RWPE1 (cell line): ENCODE data around the gene EYA2.
"Not testable (repeated sequence)": the region's sequence is repeated elsewhere in the genome, so short reads cannot be mapped to it uniquely, and the experiment has no call there.

ENCODE experiments used
- CTCF ChIA-PET: fragments of 350-600 bp; sonication (Branson Sonifier 250); formaldehyde crosslinking; extraction: SDS; loops from one replicate; lab custom pipeline; 2021; lab: Yijun Ruan, JAX
- POLR2A ChIA-PET: fragments of 400-600 bp; formaldehyde crosslinking; extraction: SDS; loops from one replicate; lab custom pipeline; 2020; ENCODE audit warnings: antibody characterized with exemption; ENCODE audit not compliant: low non-redundant PET; lab: Yijun Ruan, JAX
- DNase-seq: peaks from one replicate; pipeline ENCODE4 v3.0.0; 2012; ENCODE audit warnings: low spot score
- H3K27ac ChIP-seq: fragments of 450-650 bp; 2 replicates; pipeline ENCODE4 v1.5.1; 2017
- TF ChIP-seq, protein P1 (sequence below): fragments of 450-650 bp; conservative IDR thresholded peaks from 2 replicates; pipeline ENCODE4 v1.5.1; 2017; ENCODE audit warnings: low read depth, mild to moderate bottlenecking

EYA2 gene

DNA sequence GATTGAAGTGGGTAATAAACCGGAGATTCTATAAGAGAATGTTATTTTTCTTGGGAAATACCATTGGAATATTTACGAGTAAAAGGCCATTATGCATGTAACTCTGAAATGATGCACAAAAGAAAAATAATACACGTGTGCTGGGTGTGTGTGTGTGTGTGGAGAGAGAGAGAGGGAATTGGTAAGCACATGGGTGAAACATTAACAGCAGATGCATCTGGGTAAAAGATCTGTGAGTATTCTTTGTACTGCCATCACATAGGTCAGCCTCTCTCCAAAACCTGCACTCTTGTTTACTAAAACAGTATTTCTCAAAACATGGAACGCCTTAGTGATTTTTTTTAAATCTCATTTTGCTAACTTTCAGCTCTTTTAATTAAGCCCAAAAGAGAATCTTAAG, 28.9 kb downstream of the EYA2 start:
- no peak overlapping the region for H3K27ac ChIP-seq
- CTCF ChIA-PET = interaction anchor here (0.5 kb wide), 1 partner anchor 122 kb away, joined by 3 read pairs; no protein-coding TSS in a partner anchor
- TF ChIP-seq, protein P1, sequence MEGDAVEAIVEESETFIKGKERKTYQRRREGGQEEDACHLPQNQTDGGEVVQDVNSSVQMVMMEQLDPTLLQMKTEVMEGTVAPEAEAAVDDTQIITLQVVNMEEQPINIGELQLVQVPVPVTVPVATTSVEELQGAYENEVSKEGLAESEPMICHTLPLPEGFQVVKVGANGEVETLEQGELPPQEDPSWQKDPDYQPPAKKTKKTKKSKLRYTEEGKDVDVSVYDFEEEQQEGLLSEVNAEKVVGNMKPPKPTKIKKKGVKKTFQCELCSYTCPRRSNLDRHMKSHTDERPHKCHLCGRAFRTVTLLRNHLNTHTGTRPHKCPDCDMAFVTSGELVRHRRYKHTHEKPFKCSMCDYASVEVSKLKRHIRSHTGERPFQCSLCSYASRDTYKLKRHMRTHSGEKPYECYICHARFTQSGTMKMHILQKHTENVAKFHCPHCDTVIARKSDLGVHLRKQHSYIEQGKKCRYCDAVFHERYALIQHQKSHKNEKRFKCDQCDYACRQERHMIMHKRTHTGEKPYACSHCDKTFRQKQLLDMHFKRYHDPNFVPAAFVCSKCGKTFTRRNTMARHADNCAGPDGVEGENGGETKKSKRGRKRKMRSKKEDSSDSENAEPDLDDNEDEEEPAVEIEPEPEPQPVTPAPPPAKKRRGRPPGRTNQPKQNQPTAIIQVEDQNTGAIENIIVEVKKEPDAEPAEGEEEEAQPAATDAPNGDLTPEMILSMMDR = no peak

DNA sequence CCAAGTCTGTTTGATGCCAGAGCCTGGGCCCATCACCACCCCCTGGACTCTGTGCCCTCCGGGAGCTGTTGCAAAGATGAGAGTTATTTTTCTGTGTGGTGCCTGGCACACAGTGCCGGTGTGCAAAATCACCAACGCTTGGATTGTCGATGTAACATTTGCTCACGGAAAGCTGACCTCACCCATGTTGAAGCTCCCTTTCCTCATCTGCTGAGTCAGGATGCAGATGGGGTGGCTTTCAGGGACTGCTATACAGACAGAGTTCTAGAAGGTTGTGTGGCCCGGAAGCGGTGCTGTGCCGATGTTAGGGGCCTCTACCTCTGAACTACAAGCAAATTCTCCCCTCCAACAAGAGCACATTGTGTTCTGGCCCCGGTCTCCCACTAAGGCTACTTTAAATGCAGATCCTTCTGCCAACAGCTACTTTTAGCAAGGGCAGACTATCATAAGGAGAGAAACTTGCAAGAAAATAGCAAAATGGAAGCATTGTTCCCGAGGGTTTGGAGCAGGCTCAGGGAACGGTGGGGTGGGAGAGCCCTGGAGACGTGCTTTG, 34.0 kb downstream of the EYA2 start:
- TF ChIP-seq, protein P1 = no peak
- no peak overlapping the region for H3K27ac ChIP-seq
- CTCF ChIA-PET = interaction anchor here (0.6 to 0.7 kb wide), 4 partner anchors 8 to 202 kb away, joined by 3 to 5 read pairs (median 4); no protein-coding TSS in a partner anchor
- no peak for DNase-seq
- POLR2A ChIA-PET = no interaction called here

More for the DNA sequence above, 28.9 kb downstream of the EYA2 start:
- POLR2A ChIA-PET = no interaction called here
- no peak for DNase-seq

DNA sequence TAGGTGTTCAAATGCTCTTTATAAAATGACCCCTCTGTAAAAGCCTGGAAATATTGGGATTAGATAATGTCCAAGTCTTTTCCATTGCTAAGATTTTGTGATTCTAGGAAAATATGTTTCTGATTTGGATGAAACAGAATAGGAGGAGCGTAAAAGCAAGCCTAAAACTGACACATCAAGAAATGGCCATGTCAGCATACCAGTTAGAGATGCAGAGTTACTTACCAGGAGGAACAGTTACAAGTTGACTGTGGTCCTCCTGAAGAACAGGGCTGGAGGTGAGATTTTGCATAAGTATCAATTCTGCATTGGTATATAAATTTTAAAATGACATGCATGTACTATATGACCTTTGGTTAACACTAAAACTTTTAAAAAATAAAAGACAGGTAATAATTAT, 35.3 kb downstream of the EYA2 start:
- POLR2A ChIA-PET = no interaction called here
- DNase-seq = no peak
- H3K27ac ChIP-seq = no peak overlapping the region
- CTCF ChIA-PET = no interaction called here
- TF ChIP-seq, protein P1 = no peak

DNA sequence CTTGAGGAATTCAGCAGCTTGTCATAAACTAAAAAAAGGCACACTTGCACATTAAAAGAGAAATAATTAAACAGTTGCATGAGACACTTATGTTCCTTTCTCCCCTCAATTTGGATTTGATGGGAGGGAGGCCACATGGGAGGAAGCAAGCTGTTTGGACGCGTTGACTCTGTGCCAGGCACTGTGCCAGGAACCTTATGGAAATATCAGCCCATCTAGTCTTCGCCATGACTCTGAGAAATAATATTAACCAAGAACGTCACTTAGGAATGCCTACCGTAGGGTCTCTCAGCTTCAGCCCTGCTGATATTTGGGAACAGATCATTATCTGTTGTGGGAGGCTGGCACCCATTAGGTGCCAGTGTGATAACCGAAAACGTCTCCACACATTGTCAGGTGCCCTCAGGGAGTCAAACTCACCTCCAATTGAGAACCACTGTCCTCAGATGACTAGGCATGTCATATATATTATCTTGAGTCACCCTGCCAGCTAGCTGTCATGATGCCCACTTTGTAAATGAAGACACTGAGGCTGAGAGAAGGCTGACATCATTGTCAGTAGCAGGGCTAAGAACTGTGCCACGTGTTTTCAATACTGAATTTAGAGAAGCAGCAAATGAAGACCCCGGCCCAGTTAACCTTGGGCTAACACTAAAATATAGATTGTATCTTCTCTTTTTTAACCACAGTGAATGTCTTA, 36.1 kb downstream of the EYA2 start:
- no peak overlapping the region for H3K27ac ChIP-seq
- TF ChIP-seq, protein P1 = no peak
- ChIA-PET CTCF (no interaction called here), POLR2A (no interaction called here)
- DNase-seq = no peak

DNA sequence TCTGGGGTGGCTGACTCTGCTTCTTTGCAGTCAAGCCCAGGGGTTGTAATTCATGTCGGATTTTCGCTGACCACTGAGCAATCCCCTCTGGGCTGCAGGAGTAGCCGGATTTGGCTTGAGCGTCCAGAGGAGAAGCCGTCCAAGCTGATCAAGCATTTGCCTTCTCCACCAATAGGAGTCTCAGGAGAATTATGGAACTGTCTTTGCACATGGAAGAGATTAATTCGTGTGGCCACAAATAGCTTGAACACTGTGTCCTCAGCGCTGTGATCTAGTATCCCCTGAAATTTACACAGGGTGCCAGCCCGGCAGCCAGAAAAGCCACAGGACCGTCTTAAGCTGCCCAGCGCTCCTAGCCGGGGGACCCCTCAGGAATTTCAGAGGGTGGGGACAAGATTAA, 37.1 kb downstream of the EYA2 start:
- H3K27ac ChIP-seq = no peak overlapping the region
- CTCF ChIA-PET = interaction anchor here (0.6 to 1.0 kb wide), 2 partner anchors 426 to 1621 kb away, joined by 3 to 4 read pairs; no protein-coding TSS in a partner anchor
- POLR2A ChIA-PET = no interaction called here
- TF ChIP-seq, protein P1 = no peak
- no peak for DNase-seq

DNA sequence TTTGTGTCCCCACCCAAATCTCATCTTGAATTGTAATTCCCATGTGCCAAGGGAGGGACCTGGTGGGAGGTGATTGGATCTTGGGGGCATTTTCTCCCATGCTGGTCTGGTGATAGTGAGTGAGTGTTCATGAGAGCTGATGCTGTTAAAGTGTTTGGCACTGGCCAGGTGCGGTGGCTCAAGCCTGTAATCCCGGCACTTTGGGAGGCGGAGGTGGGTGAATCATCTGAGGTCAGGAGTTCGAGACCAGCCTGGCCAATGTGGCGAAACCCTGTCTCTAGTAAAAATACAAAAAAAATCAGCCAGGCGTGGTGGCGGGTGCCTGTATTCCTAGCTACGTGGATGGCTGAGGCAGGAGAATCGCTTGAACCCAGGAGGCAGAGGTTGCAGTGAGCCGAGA, 37.8 kb downstream of the EYA2 start:
- CTCF ChIA-PET = interaction anchor here (1.0 kb wide), 1 partner anchor 427 kb away, joined by 3 read pairs; no protein-coding TSS in a partner anchor
- H3K27ac ChIP-seq, POLR2A ChIA-PET, DNase-seq: not testable (repeated sequence)

DNA sequence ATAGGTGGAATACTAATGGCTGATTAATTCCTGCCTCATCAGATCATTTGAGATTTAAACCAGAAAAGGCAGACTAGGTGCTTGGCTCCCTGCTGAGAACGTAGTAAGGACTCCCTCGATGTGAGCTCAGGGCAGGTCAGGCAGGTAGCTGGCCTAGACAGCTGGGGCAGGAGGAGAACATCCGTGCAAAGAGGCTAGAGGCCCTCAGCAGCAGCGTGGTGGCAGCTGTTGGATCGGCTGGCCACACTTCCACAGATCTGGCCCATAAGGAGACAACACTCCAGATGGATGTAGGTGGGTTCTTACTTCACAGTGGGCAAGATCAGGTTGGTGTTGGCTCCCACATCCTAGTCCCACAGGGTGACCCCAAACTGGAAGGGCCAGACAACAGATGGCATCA, 38.5 kb downstream of the EYA2 start:
- no peak for DNase-seq
- ChIA-PET CTCF (no interaction called here), POLR2A (no interaction called here)
- H3K27ac ChIP-seq = no peak overlapping the region
- TF ChIP-seq, protein P1 = no peak
